Measurements from ENCODE around the gene TJP2.

Gene TJP2

DNA sequence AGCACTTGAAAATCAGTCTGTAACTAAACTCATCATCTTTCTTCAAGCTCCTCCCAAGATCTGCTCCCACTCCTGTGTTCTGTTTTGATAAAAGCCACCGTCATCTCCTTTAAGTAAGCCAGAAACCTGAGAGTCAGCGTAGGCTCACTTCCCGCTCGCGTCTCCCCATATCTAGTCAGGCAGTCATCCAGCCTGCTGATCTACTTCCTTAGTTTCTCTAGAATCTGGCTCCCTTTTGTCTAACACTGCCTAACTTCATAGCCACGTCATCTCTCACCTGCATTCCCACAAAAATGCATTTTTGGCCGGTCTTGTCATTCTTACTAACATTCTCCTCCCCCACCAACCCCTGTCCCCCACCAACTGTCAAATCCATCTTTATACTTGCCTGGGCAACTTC lies 3.0 kb upstream of the TJP2 start:
- TF ChIP-seq JUND (IDR thresholded peaks at IDR 0.05; ENCODE audit: low read depth): no peak
- no peak for DNase-seq (ENCODE audit: low read depth in 1 of 2, low spot score in 1 of 2)
- in situ Hi-C loops (cut with HindIII; ENCODE audit: low pct_unique_long_range_greater_than_20kb, low sequenced_read_pairs): no loop called here

DNA sequence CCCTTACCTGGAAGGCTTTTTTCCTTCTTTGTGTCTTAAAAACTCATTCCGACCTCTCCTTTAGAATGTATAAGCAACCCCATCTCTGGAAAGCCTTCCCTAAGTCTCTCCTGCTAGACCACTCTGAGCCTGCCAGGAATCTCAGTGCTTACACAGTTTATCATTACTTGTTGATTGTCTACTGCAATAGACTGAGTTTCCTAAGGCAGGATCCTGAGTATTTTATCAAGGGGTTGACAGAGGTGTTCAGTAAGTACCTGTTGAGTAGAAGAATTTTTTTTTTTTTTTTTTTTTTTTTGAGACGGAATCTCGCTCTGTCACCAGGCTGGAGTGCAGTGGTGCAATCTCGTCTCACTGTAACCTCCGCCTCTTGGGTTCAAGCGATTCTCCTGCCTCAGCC lies 2.6 kb upstream of the TJP2 start:
- in situ Hi-C loops (cut with HindIII; ENCODE audit: low pct_unique_long_range_greater_than_20kb, low sequenced_read_pairs): no loop called here
- no peak for TF ChIP-seq JUND (IDR thresholded peaks at IDR 0.05; ENCODE audit: low read depth)
- DNase-seq (ENCODE audit: low read depth in 1 of 2, low spot score in 1 of 2): no peak

DNA sequence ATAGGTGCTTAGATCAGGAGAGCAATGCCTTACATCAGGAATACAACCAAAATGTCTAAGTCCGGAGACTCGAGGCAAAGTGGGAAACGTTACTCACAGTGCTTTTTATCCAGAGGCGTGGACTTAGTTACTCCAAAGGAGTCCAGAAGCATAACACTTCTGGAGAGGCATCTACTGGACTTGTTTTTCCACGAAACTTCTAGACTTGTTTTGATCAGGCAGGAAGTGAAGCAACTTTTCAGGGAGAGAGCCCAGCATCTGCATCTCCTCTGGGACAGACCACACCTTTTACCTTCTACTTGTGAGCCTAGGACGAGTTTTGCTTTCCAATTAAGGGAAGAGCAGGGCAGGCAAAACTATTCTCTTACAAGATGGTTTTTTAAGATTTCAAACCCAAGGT lies 1.2 kb upstream of the TJP2 start:
- TF ChIP-seq JUND (IDR thresholded peaks at IDR 0.05; ENCODE audit: low read depth): no peak
- in situ Hi-C loops (cut with HindIII; ENCODE audit: low pct_unique_long_range_greater_than_20kb, low sequenced_read_pairs): no loop called here
- DNase-seq (ENCODE audit: low read depth in 1 of 2, low spot score in 1 of 2): no peak

DNA sequence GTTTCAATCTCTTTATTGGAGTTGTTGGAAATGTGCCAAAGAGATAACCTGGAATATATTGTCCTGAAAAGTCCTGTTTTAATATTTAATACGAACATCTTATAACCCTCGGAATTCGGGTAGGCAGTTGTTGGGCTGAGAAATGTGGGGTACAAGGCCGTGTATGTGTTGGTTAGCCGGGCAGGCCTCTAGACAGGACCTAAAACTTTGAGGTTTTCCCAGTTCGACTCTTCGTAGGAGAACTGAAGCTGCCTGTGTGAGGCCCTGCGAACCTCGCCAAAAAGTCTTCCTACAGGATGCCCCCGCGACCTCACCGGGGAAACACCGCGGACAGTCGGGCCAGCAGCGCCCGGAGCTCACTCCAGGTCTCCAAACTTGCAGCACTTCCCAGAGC lies 583 bp upstream of the TJP2 start:
- TF ChIP-seq JUND (IDR thresholded peaks at IDR 0.05; ENCODE audit: low read depth): no peak
- in situ Hi-C loops (cut with HindIII; ENCODE audit: low pct_unique_long_range_greater_than_20kb, low sequenced_read_pairs): no loop called here
- no peak for DNase-seq (ENCODE audit: low read depth in 1 of 2, low spot score in 1 of 2)

DNA sequence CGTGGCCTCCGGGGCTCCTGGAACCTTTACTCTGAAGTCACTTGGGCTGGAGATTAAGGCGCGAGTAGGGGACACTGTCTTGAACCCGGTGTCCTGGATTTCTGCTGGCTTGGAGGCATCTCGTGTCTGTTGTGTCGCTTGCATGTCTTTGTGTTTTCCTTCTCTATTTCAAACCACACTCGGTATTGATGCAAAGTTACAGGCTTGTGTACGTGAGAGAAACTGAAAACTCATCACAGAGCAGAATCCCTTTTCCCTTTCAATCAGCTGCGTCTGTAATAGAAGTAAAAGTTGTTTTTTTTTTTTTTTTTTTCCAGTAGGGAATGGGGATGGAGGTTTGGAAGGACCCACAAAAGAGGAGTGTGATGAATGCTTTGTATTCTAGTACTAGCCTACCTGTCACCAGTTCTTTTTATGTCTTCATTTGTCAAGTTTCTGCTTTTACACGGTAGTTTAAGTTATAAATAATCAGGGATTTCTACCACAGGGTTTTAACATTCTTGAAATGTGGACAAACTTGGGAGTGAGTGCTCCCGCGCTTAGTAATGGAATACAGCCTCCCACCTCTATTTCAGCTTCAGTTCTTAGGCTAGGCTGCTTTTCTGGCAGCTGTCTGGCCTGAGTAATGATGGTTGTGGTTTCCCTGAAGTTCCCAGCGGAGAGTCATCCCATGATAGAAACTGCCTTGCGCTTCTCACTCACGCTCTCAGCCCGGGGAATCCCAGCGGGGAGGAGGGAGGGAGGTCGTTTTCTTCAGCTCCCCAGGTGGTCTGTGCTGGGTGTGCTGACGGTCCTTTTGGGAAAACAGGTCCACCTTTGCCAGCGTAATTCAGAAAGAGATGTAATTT lies 763 bp downstream of the TJP2 start:
- TF ChIP-seq JUND (IDR thresholded peaks at IDR 0.05; ENCODE audit: low read depth): no peak
- no peak for DNase-seq (ENCODE audit: low read depth in 1 of 2, low spot score in 1 of 2)
- in situ Hi-C loops (cut with HindIII; ENCODE audit: low pct_unique_long_range_greater_than_20kb, low sequenced_read_pairs): no loop called here

DNA sequence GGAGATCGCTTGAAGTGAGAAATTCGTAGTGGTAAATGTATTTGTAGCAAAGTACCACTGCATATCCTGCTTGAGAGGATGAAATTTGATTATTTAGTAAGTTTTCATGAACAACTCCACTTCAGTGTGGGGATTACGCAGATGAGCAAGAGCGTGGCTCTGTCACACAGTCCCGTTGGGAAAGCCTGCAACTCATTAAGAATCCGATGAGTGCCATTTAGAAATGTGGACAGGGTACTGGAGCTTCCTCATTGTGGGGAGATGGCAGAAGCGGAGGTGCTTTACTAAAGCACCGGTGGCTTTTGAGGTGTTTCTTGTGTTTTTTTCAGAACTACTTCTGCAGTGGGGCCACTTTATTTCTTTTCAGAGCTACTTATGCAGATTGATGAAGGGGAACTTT lies 1.4 kb downstream of the TJP2 start:
- no peak for DNase-seq (ENCODE audit: low read depth in 1 of 2, low spot score in 1 of 2)
- in situ Hi-C loops (cut with HindIII; ENCODE audit: low pct_unique_long_range_greater_than_20kb, low sequenced_read_pairs): no loop called here
- no peak for TF ChIP-seq JUND (IDR thresholded peaks at IDR 0.05; ENCODE audit: low read depth)

DNA sequence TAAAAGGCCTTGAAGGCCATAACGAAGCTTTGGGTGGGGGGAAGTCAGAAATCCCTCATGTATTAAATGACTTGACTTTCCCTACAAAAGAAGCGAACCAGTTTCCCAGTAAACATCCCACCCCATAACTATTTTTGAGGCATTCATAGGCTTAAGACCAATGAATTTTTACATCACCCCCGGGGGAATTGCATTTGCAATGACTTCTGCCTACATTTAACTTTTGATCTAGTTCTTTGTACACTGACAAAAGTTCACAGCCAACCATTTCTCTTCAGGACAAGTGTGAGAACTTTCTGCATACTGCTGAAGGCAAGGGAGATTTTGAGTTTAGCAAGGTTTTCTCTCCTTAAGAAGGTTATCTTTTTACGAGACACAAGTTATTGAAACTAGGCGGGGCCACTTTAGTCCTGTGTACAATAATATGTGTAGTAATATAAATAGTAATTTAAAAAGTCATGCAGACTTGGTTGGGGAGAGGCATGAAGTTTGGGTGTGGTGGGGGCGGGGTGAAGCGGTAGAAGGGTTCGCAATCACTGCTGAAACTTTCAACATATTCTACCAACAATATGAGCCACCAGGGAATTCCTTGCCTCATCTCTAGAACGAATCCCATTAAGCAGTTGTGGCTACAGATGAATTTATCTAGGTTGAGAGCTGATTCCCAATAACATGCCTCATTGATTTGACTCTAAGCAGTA lies 2.5 kb downstream of the TJP2 start:
- no peak for DNase-seq (ENCODE audit: low read depth in 1 of 2, low spot score in 1 of 2)
- in situ Hi-C loops (cut with HindIII; ENCODE audit: low pct_unique_long_range_greater_than_20kb, low sequenced_read_pairs): no loop called here
- TF ChIP-seq JUND (IDR thresholded peaks at IDR 0.05; ENCODE audit: low read depth): no peak

DNA sequence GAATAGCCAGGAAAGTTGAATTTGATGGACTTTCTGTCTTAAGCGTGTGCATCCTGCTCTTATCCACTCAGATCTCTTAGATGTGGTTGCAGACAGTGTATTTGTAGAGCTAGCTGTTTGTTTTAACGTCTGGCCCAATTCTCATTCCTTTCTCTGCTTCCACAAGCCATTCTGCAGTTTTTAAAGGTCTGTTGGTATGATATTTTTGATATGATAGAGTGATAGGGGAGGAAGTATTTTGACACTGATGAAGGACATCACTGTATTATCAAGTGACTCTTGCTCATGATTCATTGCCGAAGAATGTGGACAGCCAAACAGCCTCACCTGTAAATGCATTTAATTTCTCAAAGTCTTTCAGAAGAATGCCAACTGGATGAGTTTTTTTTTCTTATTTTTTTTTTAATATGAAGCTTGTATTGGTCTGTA lies 4.5 kb downstream of the TJP2 start:
- DNase-seq (ENCODE audit: low read depth in 1 of 2, low spot score in 1 of 2): no peak
- in situ Hi-C loops (cut with HindIII; ENCODE audit: low pct_unique_long_range_greater_than_20kb, low sequenced_read_pairs): no loop called here
- TF ChIP-seq JUND (IDR thresholded peaks at IDR 0.05; ENCODE audit: low read depth): no peak

DNA sequence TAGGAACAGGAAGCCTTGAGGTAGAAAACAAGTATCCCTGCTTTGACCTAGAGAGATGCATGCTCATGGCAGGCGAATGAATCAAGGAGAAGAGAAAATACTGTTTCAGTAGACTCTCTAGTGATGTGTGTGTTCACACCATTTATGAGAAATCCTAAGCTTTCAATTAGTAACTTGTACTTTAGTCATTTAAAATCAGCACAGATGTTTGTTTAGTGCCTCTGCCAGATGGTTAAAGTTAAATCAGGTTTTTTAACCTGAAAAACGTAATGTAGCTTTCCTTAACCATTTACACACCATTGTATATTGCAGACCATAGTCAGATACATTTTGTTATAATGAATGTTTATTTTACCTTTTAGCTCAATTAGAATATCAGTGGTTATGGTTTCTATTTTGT lies 5.0 kb downstream of the TJP2 start:
- no peak for DNase-seq (ENCODE audit: low read depth in 1 of 2, low spot score in 1 of 2)
- in situ Hi-C loops (cut with HindIII; ENCODE audit: low pct_unique_long_range_greater_than_20kb, low sequenced_read_pairs): no loop called here
- TF ChIP-seq JUND (IDR thresholded peaks at IDR 0.05; ENCODE audit: low read depth): no peak

DNA sequence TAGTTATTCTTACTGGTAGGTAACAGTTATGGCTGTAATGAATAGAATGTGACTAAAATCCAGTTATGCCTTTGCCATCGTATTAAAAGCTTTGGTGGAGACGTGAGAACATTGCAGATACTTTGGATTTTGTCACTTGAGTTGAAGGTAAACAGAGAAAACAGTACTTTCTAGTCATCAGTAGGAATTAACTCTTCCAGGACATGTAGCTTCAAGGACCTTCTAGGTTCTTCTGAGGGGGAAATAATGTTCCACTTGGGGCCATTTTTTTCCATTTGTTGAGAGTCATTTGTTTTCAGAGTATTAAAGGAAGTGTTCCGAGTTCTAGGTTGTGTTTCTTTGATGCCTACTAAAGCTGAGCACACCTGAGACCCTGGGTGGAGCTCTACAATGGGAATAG lies 6.1 kb downstream of the TJP2 start:
- no peak for TF ChIP-seq JUND (IDR thresholded peaks at IDR 0.05; ENCODE audit: low read depth)
- in situ Hi-C loops (cut with HindIII; ENCODE audit: low pct_unique_long_range_greater_than_20kb, low sequenced_read_pairs): no loop called here

DNA sequence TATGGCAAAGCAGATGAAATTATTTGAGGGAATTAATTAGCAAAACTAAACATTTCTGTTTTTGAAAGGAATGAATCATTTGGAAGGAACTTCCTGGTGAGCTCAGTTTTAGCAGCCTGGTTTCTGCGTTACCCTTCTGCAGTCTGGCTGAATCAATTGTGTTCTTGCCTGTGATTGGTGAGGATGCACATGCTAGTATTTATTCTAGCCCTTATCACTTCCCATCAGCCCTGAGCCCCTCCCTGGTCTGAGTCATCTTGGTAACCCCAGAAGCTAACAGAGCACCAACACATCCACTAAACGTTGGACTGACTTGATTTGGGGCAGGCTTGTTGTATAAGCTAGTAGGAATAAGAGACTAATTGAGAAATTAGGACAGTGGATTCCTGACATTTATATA lies 6.6 kb downstream of the TJP2 start:
- no peak for DNase-seq (ENCODE audit: low read depth in 1 of 2, low spot score in 1 of 2)
- in situ Hi-C loops (cut with HindIII; ENCODE audit: low pct_unique_long_range_greater_than_20kb, low sequenced_read_pairs): no loop called here
- no peak for TF ChIP-seq JUND (IDR thresholded peaks at IDR 0.05; ENCODE audit: low read depth)

More for the DNA sequence above, 6.1 kb downstream of the TJP2 start:
- no peak for DNase-seq (ENCODE audit: low read depth in 1 of 2, low spot score in 1 of 2)

DNA sequence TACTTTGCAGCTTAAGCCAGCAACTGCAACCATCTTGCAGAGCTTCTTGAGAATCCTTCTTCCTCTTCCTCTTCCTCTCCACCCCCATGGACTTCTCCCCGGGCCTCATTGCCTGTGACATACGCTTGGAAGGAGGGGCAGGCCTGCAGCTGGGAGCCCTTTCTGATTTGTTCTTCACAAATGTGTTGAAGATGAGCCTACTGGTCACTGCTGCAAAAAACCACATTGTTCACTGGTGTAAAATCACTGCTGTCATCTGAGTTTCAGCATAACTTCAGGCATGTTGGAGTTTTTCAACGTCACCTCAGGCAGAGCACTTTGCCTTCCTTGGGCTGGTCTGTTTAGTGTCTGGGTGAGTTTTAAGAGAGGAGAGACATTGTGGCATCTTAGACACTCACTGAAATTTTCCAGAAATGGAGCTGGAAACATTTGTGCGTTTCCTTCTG lies 7.9 kb downstream of the TJP2 start:
- DNase-seq (ENCODE audit: low read depth in 1 of 2, low spot score in 1 of 2): no peak
- in situ Hi-C loops (cut with HindIII; ENCODE audit: low pct_unique_long_range_greater_than_20kb, low sequenced_read_pairs): no loop called here
- TF ChIP-seq JUND (IDR thresholded peaks at IDR 0.05; ENCODE audit: low read depth): no peak

DNA sequence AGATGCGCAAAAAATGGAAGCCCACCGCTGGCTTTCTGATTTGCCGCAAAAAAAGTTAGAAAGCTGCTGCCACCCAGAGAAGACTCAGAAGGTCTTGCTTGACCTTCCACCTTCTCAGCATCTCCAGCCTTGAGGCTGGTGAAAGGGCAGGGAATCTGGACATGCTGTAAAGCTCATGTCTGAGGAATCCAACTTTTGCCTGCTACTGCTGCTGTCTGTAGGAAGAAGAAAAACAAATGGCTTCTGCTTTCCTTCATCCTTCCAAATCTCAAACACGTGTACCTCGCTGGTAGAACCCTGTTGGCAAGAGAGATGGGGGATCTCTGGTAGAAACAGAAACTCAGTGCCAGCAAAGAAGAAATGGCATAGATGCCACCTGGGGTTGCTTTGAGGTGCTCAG lies 10.2 kb downstream of the TJP2 start:
- in situ Hi-C loops (cut with HindIII; ENCODE audit: low pct_unique_long_range_greater_than_20kb, low sequenced_read_pairs): no loop called here
- no peak for TF ChIP-seq JUND (IDR thresholded peaks at IDR 0.05; ENCODE audit: low read depth)
- no peak for DNase-seq (ENCODE audit: low read depth in 1 of 2, low spot score in 1 of 2)
